Mesendoderm (in vitro differentiated cells): ENCODE results near the gene AICDA.
"Not testable (repeated sequence)": the region's sequence is repeated elsewhere in the genome, so short reads cannot be mapped to it uniquely, and the experiment has no call there.

Source experiments
- DNase-seq: peaks from one replicate; pipeline ENCODE4 v3.0.0; 2013
- H2AK5ac ChIP-seq: 2 replicates; pipeline ENCODE4 v1.6.1; 2013; ENCODE audit warnings: low read length, inconsistent platforms
- H2BK120ac ChIP-seq: 2 replicates; pipeline ENCODE4 v1.6.1; 2013; ENCODE audit warnings: low read depth, mild to moderate bottlenecking, low read length, moderate library complexity, mixed read lengths
- H2BK15ac ChIP-seq: replicated peaks from 2 replicates; pipeline ENCODE4 v1.6.1; 2013; ENCODE audit warnings: low read depth, mild to moderate bottlenecking, moderate library complexity
- H2BK5ac ChIP-seq: 2 replicates; pipeline ENCODE4 v1.6.1; 2013; ENCODE audit warnings: low read length, inconsistent platforms
- H3K18ac ChIP-seq: 2 replicates; pipeline ENCODE4 v1.6.1; 2013; ENCODE audit warnings: mild to moderate bottlenecking, low read length, mixed read lengths
- H3K23ac ChIP-seq: one replicate; pipeline ENCODE4 v1.6.1; 2013; ENCODE audit warnings: low read length
- H3K27ac ChIP-seq: 2 replicates; pipeline ENCODE4 v1.5.1; 2013; ENCODE audit warnings: low read depth, mild to moderate bottlenecking, inconsistent platforms, low read length, moderate library complexity
- H3K27me3 ChIP-seq: 2 replicates; pipeline ENCODE4 v1.6.1; 2013; ENCODE audit warnings: low read length, control low read depth, mild to moderate bottlenecking, inconsistent platforms; ENCODE audit not compliant: insufficient read depth, poor library complexity
- H3K36me3 ChIP-seq: 2 replicates; pipeline ENCODE4 v1.6.1; 2013; ENCODE audit warnings: low read length, inconsistent platforms; ENCODE audit not compliant: control insufficient read depth, insufficient read depth
- H3K4ac ChIP-seq: one replicate; pipeline ENCODE4 v1.6.1; 2013; ENCODE audit warnings: low read depth, mild to moderate bottlenecking, low read length, moderate library complexity
- H3K4me1 ChIP-seq: 2 replicates; pipeline ENCODE4 v1.6.1; 2013; ENCODE audit warnings: low read depth, low read length, inconsistent platforms; ENCODE audit not compliant: control insufficient read depth
- H3K4me2 ChIP-seq: 2 replicates; pipeline ENCODE4 v1.6.1; 2013; ENCODE audit warnings: low read length
- H3K4me3 ChIP-seq: 2 replicates; pipeline ENCODE4 v1.5.1; 2013; ENCODE audit warnings: mild to moderate bottlenecking, low read length
- H3K56ac ChIP-seq: one replicate; pipeline ENCODE4 v1.6.1; 2013; ENCODE audit warnings: low read length
- H3K79me1 ChIP-seq: 2 replicates; pipeline ENCODE4 v1.6.1; 2013; ENCODE audit warnings: low read length, inconsistent platforms
- H3K79me2 ChIP-seq: 2 replicates; pipeline ENCODE4 v1.6.1; 2013; ENCODE audit warnings: mild to moderate bottlenecking, low read length; ENCODE audit not compliant: control insufficient read depth, insufficient read depth
- H3K9ac ChIP-seq: 2 replicates; pipeline ENCODE4 v1.6.1; 2013; ENCODE audit warnings: low read length, inconsistent platforms
- H4K5ac ChIP-seq: one replicate; pipeline ENCODE4 v1.6.1; 2013; ENCODE audit warnings: low read length
- H4K8ac ChIP-seq: one replicate; pipeline ENCODE4 v1.6.1; 2013; ENCODE audit warnings: low read depth, mild to moderate bottlenecking, control low read depth, low read length, moderate library complexity
- WGBS: extraction: QIAGEN DNeasy Blood & Tissue Kit; methylation state at CpG from one replicate; pipeline ENCODE4 v1.1.7; 2013; ENCODE audit warnings: low lambda C conversion rate, missing lambda C conversion rate; ENCODE audit not compliant: insufficient coverage; ENCODE audit errors: extremely low coverage; 5-methylcytosine and 5-hydroxymethylcytosine counted together

Gene AICDA

DNA sequence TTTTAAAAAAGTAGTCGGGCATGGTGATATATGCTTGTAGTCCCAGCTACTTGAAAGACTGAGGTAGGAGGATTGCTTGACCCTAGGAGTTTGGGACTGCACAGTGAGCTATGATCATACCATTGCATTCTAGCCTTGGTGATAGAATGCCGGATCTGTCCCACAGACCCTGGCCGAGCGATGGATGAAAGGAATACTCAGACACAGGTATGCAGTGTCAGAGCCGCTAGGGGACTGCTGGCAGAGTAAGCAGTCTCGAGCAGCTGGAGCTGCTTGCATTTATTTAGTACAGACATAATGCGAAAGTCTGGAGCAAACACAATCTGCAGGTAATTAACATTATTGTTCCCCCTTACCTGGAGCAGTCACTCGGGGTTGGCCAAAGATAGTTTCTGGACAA, 18.6 kb downstream of the AICDA start:
- WGBS: no CpG with 5 or more reads among the region's 8 CpGs

DNA sequence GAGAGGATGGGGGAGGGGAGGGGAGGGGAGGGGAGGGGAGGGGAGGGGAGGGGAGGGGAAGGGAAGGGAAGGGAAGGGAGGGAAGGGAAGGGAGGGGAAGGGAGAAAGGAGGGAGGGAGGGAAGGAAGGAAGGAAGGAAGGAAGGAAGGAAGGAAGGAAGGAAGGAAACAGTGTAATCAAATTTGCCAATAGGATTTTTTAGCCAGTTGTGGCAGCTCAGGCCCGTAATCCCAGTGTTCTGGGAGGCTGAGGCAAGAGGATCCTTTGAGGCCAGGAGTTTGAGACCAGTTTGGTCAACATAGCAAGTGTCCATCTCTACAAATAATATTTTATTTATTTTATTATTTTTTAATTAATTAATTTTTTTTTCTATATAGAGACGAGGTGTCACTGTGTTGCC, 19.4 kb downstream of the AICDA start:
- Histone ChIP-seq H3K56ac (no peak overlapping the region), H2BK15ac (no peak overlapping the region), H3K79me1 (no peaks in the 10 kb centered on the region), H2BK5ac (no peak overlapping the region), H3K23ac (no peak overlapping the region), H3K4me2 (no peak overlapping the region), H3K27me3 (no peaks in the 10 kb centered on the region), H3K9ac (no peak overlapping the region), H4K8ac (no peak overlapping the region), H3K18ac (no peak overlapping the region), H4K5ac (no peak overlapping the region), H3K4me3 (no peak overlapping the region), H2AK5ac (no peak overlapping the region), H3K79me2 (no peaks in the 10 kb centered on the region), H3K36me3 (no peaks in the 10 kb centered on the region), H3K4me1 (peaks cover 5% of the 10 kb centered on the region), H3K27ac (no peak overlapping the region), H2BK120ac (no peak overlapping the region), H3K4ac (no peak overlapping the region)
- WGBS: no CpG with 5 or more reads among the region's 2 CpGs
- DNase-seq: no peak

More for the DNA sequence above, 18.6 kb downstream of the AICDA start:
- Histone ChIP-seq H3K4me2 (no peak overlapping the region), H2AK5ac (no peak overlapping the region), H3K23ac (no peak overlapping the region), H3K4me3 (no peak overlapping the region), H3K56ac (no peak overlapping the region), H2BK15ac (no peak overlapping the region), H4K8ac (no peak overlapping the region), H3K4me1 (peaks cover 2% of the 10 kb centered on the region), H3K4ac (no peak overlapping the region), H4K5ac (no peak overlapping the region), H2BK5ac (no peak overlapping the region), H3K18ac (no peak overlapping the region), H3K27ac (no peak overlapping the region), H3K79me2 (no peaks in the 10 kb centered on the region), H2BK120ac (no peak overlapping the region), H3K36me3 (no peaks in the 10 kb centered on the region), H3K9ac (no peak overlapping the region), H3K27me3 (no peaks in the 10 kb centered on the region), H3K79me1 (no peaks in the 10 kb centered on the region)
- no peak for DNase-seq

DNA sequence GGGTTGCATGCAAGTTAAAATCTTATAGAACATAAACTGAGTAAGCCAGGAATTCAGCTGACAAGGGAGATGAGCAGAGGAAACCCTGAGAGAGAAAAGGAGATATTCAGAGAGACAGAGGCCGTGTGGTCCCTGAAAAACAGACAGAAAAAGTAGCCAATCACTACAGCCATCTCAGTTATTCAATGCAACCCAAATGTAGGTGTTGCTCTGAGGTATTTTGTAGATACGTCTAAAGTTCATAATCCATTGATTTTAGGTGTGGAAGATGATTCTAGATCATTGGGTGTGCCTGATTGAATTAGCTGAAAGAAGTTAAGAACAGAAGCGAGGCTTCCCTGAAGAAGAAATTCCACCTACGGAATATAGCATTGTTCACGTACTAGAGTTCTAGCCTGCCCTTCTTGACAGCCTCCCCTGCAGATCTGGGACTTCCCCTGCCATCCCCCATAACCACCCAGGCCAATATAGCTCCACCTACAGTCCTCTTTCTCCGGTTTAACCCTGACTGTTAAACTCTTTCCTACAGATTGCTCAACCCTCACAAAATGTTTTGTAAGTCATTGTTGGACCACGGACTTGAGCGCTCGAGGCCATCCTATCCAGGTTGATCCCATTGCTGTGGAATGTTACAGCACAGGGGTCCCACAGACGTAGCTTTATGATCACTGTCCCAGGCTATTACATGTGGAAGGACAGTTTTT, 21.7 kb downstream of the AICDA start:
- Histone ChIP-seq H2BK15ac (no peak overlapping the region), H4K8ac (no peak overlapping the region), H3K4me3 (no peak overlapping the region), H3K4me2 (no peak overlapping the region), H3K4me1 (peaks cover 5% of the 10 kb centered on the region), H3K23ac (no peak overlapping the region), H3K9ac (no peak overlapping the region), H3K27me3 (no peaks in the 10 kb centered on the region), H4K5ac (no peak overlapping the region), H3K18ac (no peak overlapping the region), H3K79me1 (no peaks in the 10 kb centered on the region), H3K27ac (no peak overlapping the region), H3K4ac (no peak overlapping the region), H2BK120ac (no peak overlapping the region), H2BK5ac (no peak overlapping the region), H3K56ac (no peak overlapping the region), H3K36me3 (no peaks in the 10 kb centered on the region), H3K79me2 (no peaks in the 10 kb centered on the region), H2AK5ac (no peak overlapping the region)
- peak; percentile 69 for DNase-seq
- WGBS: no CpG with 5 or more reads among the region's 10 CpGs

DNA sequence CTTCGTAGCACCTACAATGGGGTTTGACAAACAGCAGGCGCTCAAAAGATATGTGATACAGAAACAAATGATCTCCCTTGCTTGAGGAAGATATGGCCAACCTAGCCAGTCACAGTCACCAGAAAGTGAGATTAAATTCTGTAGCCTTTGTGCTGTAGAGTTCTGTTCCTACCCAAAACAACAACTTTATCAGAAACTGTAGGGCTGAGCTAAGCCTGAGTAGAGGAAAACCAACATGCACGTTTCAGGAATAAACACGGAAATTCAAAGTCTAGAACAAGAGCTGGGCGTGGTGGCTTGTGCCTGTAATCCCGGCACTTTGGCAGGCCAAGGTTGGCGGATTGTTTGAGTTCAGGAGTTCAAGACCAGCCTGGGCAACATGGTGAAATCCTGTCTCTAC, 23.0 kb downstream of the AICDA start:
- Histone ChIP-seq H3K18ac (no peak overlapping the region), H3K27me3 (no peaks in the 10 kb centered on the region), H3K4ac (peak overlapping the region; percentile 6), H3K4me3 (no peak overlapping the region), H3K23ac (no peak overlapping the region), H4K8ac (no peak overlapping the region), H2AK5ac (no peak overlapping the region), H2BK120ac (no peak overlapping the region), H3K56ac (peak overlapping the region; percentile 12), H2BK5ac (no peak overlapping the region), H3K9ac (no peak overlapping the region), H3K79me2 (no peaks in the 10 kb centered on the region), H4K5ac (no peak overlapping the region), H3K27ac (peak overlapping the region; percentile 37), H3K36me3 (no peaks in the 10 kb centered on the region), H3K79me1 (no peaks in the 10 kb centered on the region), H3K4me1 (peaks cover 5% of the 10 kb centered on the region), H3K4me2 (no peak overlapping the region), H2BK15ac (no peak overlapping the region)
- WGBS: no CpG with 5 or more reads among the region's 7 CpGs
- DNase-seq: peak; percentile 71

DNA sequence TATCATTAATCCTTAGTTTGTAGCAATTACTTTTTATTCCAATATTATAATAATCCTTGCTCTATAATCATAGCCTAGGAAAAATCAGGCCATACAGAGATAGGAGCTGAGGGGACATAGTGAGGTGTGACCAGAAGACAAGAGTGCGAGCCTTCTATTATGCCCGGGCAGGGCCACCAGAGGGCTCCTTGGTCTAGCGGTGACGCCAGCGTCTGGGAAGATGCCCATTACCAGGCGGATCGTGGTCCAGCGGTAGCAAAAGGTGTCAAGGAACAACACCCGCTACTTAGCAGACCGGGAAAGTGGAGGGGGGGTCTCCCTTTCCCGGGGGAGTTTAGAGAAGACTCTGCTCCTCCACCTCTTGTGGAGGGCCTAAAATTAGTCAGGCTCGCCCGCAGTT, 28.2 kb downstream of the AICDA start:
- H3K4me1 ChIP-seq, H3K4me3 ChIP-seq: not testable (repeated sequence)
- no CpG with 5 or more reads among the region's 13 CpGs for WGBS

DNA sequence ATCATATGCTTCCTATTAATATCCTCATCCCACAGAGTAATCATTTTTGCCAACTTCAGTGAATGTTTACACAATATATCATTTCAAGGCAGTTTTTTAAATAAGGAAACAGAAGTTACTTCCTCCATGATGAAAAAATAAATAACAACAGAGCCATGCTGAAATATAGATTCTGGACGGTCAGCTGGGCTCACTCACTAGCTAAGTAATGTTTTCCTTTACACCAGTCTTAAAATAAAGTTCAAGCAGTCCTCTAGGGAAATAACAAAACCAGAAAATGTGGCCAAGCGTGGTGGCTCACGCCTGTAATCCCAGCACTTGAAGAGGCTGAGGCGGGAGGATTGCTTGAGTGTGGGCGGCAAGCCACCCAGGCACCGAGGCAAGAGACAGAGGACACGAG, 28.7 kb downstream of the AICDA start:
- Histone ChIP-seq H3K4me1 (peaks cover 5% of the 10 kb centered on the region), H3K18ac (no peak overlapping the region), H3K79me2 (no peaks in the 10 kb centered on the region), H3K56ac (no peak overlapping the region), H3K36me3 (no peaks in the 10 kb centered on the region), H3K4me2 (no peak overlapping the region), H3K4ac (no peak overlapping the region), H2BK5ac (no peak overlapping the region), H2BK120ac (no peak overlapping the region), H3K27me3 (no peaks in the 10 kb centered on the region), H3K9ac (no peak overlapping the region), H3K79me1 (no peaks in the 10 kb centered on the region), H3K4me3 (no peak overlapping the region), H3K27ac (no peak overlapping the region), H2AK5ac (no peak overlapping the region), H4K8ac (no peak overlapping the region), H4K5ac (no peak overlapping the region), H3K23ac (no peak overlapping the region), H2BK15ac (no peak overlapping the region)
- WGBS: no CpG with 5 or more reads among the region's 7 CpGs
- no peak for DNase-seq

More for the DNA sequence above, 28.2 kb downstream of the AICDA start:
- not testable (repeated sequence) for H3K79me2 ChIP-seq, H2BK15ac ChIP-seq, H3K27me3 ChIP-seq, H3K27ac ChIP-seq, H3K4me2 ChIP-seq, H3K56ac ChIP-seq, H2AK5ac ChIP-seq, H4K5ac ChIP-seq, H4K8ac ChIP-seq, H2BK5ac ChIP-seq, H3K79me1 ChIP-seq, H3K36me3 ChIP-seq, DNase-seq, H3K4ac ChIP-seq, H3K18ac ChIP-seq, H3K23ac ChIP-seq, H2BK120ac ChIP-seq, H3K9ac ChIP-seq
